ENCODE measurements around the gene THSD4. TPM values are rescaled to one million over a fixed set of nuclear protein-coding genes. Genes with fewer than 3 reads are reported as not detected.
"Not testable (repeated sequence)": the region's sequence is repeated elsewhere in the genome, so short reads cannot be mapped to it uniquely, and the experiment has no call there.

THSD4 gene
- total RNA-seq, 4 donors from 2014 or later, result 2.7 to 49.2 (median 15.8) TPM

DNA sequence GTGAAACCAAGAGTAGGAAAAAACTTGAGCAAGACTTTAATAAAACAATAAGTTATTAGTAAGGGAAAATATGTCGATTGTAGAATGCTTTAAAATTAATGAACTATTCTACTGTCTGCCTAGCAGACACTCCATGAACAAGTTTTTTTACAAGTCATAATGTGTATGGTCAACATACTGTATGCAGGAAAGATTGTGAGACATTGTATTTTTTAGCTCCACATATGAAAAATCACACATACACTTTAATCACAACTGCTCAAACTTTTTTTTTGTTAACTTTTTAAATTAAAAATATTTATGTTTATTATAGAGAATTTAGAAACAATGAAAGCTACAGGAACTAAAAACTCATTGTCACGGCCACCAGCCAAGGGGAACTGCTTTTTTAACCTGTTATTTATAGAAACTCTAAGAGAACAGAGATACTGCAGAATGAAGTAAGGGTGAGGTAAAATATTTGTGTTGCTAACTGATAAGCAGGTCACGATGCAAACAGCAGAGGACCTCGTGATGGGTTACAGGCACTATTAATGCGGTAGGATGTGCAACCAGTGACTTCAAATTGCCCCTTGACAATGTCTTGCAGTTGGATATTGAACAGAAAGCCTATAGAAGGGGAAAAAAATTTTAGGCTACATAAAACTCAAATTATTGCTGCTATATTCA, 53.0 kb downstream of the THSD4 start:
- ATAC-seq (ENCODE audit: low FRiP score) (no peak), DNase-seq (ENCODE audit: low spot score) (no peak)
- TF ChIP-seq, protein P1, sequence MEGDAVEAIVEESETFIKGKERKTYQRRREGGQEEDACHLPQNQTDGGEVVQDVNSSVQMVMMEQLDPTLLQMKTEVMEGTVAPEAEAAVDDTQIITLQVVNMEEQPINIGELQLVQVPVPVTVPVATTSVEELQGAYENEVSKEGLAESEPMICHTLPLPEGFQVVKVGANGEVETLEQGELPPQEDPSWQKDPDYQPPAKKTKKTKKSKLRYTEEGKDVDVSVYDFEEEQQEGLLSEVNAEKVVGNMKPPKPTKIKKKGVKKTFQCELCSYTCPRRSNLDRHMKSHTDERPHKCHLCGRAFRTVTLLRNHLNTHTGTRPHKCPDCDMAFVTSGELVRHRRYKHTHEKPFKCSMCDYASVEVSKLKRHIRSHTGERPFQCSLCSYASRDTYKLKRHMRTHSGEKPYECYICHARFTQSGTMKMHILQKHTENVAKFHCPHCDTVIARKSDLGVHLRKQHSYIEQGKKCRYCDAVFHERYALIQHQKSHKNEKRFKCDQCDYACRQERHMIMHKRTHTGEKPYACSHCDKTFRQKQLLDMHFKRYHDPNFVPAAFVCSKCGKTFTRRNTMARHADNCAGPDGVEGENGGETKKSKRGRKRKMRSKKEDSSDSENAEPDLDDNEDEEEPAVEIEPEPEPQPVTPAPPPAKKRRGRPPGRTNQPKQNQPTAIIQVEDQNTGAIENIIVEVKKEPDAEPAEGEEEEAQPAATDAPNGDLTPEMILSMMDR (IDR thresholded peaks at IDR 0.05), result no peak

DNA sequence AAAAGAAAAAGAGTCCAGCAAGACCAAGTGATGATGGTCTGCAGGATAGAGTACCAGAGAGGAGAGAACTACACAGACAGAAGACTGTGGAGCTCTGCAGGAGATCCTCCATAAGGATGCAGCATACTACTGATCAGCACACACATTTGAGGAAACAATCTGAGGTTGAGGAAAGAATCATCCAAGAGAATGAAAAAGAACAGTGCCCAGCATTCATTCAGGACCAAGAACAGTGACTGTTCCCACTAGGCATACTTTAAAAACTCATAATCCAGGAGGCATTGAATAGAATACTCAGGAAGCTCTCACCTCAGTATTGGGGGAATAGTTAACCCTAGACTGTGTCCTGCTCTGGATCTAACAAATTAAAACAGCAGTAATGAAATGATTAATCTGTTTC, 54.9 kb downstream of the THSD4 start:
- TF ChIP-seq, protein P1 (IDR thresholded peaks at IDR 0.05), result no peak
- ATAC-seq (ENCODE audit: low FRiP score) (no peak), DNase-seq (ENCODE audit: low spot score) (no peak)

DNA sequence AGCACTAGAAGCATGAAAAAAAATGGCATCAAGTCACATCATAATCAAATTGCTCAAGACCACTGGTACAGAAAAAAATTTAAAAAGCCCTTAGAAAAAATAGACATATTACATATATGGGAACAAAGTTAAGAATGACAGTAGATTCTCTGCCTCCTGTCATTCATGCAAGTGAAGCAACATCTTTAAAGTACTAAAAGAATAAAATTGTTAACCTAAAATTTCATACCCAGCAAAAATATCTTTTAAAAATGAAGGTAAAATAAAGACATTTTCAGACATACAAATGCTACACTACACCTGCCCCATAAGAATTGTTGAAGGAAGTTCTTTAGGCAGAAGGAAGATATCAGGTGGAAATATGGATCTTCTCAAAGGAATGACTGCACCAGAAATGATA, 55.9 kb downstream of the THSD4 start:
- ATAC-seq (ENCODE audit: low FRiP score) (no peak), DNase-seq (ENCODE audit: low spot score) (no peak)
- TF ChIP-seq, protein P1 (IDR thresholded peaks at IDR 0.05), result no peak

DNA sequence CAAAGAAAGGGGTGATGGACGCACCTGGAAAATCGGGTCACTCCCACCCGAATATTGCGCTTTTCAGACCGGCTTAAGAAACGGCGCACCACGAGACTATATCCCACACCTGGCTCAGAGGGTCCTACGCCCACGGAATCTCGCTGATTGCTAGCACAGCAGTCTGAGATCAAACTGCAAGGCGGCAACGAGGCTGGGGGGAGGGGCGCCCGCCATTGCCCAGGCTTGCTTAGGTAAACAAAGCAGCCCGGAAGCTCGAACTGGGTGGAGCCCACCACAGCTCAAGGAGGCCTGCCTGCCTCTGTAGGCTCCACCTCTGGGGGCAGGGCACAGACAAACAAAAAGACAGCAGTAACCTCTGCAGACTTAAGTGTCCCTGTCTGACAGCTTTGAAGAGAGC, 59.1 kb downstream of the THSD4 start:
- DNase-seq (ENCODE audit: low spot score); ATAC-seq (ENCODE audit: low FRiP score): not testable (repeated sequence)

DNA sequence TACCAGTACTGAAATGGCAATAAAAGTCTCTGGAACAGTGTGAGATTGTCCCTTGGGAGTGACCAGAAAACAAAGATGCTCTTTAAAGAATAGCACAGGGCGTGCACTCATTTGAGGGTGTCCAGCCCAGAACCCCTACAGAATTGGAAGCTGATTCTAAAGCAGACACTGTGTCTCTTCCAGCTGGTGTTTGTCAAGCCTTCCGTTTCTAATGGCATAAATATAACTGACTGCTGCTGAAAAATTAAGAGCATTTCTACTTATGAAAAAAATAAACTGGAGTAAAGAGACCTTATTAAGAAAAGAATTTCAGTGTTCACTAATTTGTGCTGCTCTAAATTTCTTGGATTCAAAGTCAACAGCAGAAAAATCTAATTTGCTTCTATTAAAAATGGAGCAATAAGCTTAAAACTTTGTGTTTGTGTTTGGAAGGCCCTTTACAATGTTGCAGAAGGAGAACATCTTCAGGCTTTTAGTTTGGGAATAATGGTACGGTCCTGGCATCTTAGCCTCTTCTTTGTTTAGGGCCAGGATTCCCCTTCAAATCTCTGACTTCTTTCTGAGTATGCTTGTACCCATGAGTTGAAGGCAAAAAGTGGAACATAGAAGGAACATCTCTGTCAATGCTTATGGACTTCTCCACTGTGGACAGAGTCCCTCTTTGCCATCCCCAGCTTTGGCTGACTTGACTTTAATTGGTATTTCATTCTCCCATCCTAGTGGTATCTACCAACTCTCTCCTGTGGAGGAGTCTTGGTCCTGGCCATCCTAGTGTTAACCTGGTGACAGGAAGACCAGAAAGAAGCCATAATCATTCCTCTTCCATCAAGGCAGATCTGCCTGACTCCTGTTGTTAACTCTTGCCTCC, 65.9 kb downstream of the THSD4 start:
- ATAC-seq (ENCODE audit: low FRiP score) (no peak), DNase-seq (ENCODE audit: low spot score) (no peak)
- TF ChIP-seq, protein P1 (IDR thresholded peaks at IDR 0.05), result no peak

DNA sequence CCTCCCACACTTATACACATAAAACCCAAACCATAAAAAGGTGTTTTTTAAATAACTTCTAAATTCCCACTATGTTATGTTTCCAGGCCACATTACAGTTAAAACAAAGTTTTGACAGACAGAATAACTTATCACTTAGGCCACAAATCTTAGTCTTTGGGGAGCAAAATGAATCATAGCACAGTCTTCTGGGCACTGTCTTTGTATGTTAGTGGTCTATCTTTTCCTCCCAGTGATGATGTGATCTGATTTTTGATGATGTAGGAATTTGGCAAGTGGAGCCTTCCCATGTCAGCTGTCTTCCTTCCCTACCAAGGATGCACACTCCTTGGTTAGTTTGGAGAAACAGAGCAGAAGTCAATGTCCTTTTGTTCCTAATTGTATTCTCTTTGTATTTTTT, 67.3 kb downstream of the THSD4 start:
- ATAC-seq (ENCODE audit: low FRiP score) (no peak), DNase-seq (ENCODE audit: low spot score) (no peak)
- TF ChIP-seq, protein P1 (IDR thresholded peaks at IDR 0.05), result no peak

DNA sequence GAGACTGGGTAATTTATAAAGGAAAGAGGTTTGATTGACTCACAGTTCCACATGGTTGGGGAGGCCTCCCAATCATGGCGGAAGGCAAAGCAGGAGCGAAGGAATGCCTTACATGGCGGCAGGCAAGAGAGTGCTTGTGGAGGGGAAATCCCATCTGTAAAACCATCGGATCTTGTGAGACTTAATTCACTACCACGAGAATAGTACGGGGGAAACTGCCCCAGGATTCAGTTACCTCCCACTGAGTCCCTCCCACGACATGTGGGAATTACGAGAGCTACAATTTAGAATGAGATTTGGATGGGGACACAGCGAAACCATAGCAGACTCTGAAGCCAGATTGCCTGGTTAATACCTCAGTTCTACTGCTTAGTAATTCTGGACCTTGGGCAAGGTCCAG, 67.8 kb downstream of the THSD4 start:
- TF ChIP-seq, protein P1 (IDR thresholded peaks at IDR 0.05), result no peak
- ATAC-seq (ENCODE audit: low FRiP score) (no peak), DNase-seq (ENCODE audit: low spot score) (no peak)
